Measurements from ENCODE around the gene DNAH8. TPM values are rescaled to one million over a fixed set of nuclear protein-coding genes. Genes with fewer than 3 reads are reported as not detected.

DNAH8 gene
- total and polyA plus RNA-seq, 2 experiments from 2014 or later = 0.03 to 0.15 TPM

DNA sequence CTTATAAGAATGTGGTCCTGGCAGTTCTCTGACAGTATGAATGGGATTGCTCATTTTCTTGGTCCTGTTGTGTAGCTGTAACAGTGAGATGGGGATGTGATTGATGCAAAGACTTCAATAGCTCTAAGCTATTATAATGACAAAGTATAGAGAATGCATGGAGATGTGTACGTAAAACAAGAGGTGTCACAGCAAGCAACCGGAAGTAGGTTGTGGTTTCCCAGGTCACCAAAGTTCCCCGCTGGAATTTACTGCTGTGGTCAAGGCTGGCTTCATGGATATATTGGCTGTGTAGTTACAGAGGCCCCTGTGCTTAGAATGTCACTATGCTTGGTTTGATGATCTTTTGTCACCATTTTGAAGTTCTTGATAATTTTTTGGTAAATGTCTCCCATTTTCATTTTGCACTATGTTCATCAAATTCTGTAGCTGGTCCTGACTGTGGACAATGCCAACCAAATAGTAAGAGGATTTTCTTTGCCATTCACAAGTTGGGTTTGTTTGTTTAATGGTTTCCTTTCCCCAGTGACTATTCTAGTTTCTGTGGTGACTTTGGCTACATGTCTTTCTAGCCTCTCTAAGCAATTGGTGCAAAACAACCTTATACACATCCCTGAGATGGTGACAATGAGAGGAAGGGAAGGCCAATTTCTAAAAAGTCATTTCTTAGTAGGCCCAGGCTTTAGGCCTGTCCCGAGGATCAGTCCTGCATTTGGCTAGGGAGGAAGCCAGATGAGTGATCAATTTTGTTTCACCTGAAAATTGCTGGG is 10.5 kb downstream of the DNAH8 start:
- Histone ChIP-seq H4K20me1 (ENCODE audit: insufficient read depth, poor library complexity, severe bottlenecking) (no peaks in the 10 kb centered on the region), H3K9me2 (replicated peaks; ENCODE audit: insufficient read depth) (no peaks in the 10 kb centered on the region), H3K4me3 (no peak overlapping the region), H3K4me2 (no peak overlapping the region), H3K79me2 (no peaks in the 10 kb centered on the region), H3K27ac (no peak overlapping the region), H3K9me3 (ENCODE audit: low read depth) (no peaks in the 10 kb centered on the region), H3K27me3 (no peaks in the 10 kb centered on the region), H2AFZ (no peak overlapping the region), H3K4me1 (ENCODE audit: insufficient read depth) (no peaks in the 10 kb centered on the region), H3K36me3 (replicated peaks; ENCODE audit: insufficient read depth, low read depth) (no peaks in the 10 kb centered on the region)
- 87% methylated on average over 4 of the region's 4 CpGs for WGBS (ENCODE audit: low lambda C conversion rate, missing lambda C conversion rate)
- DNase-seq (ENCODE audit: low spot score) = no peak
- TF ChIP-seq EZH2phosphoT487 (IDR thresholded peaks at IDR 0.05; ENCODE audit: low read depth, severe bottlenecking, unreplicated experiment) (no peak), EZH2 (IDR thresholded peaks at IDR 0.05; ENCODE audit: borderline replicate concordance) (no peak), CTCF (IDR thresholded peaks at IDR 0.05; ENCODE audit: poor library complexity) (no peak)

GRCh38 chr6:38728203-38728602 is 13.1 kb downstream of the DNAH8 start:
- H3K9me2 ChIP-seq (replicated peaks; ENCODE audit: insufficient read depth) = no peaks in the 10 kb centered on the region
- no peaks in the 10 kb centered on the region for H3K79me2 ChIP-seq
- WGBS (ENCODE audit: low lambda C conversion rate, missing lambda C conversion rate) = 86% methylated on average over 1 of the region's 1 CpG

GRCh38 chr6:38730140-38730862 is 15.2 kb downstream of the DNAH8 start:
- Histone ChIP-seq H3K27ac (no peak overlapping the region), H3K4me1 (ENCODE audit: insufficient read depth) (no peaks in the 10 kb centered on the region), H3K27me3 (no peaks in the 10 kb centered on the region), H3K9me2 (replicated peaks; ENCODE audit: insufficient read depth) (no peaks in the 10 kb centered on the region), H3K79me2 (no peaks in the 10 kb centered on the region), H3K4me3 (no peak overlapping the region), H3K36me3 (replicated peaks; ENCODE audit: insufficient read depth, low read depth) (no peaks in the 10 kb centered on the region), H4K20me1 (ENCODE audit: insufficient read depth, poor library complexity, severe bottlenecking) (no peaks in the 10 kb centered on the region), H3K4me2 (peak overlapping the region; percentile 21), H3K9me3 (ENCODE audit: low read depth) (no peaks in the 10 kb centered on the region), H2AFZ (no peak overlapping the region)
- DNase-seq (ENCODE audit: low spot score) = no peak
- TF ChIP-seq EZH2 (IDR thresholded peaks at IDR 0.05; ENCODE audit: borderline replicate concordance) = no peak
- no peak for TF ChIP-seq EZH2phosphoT487 (IDR thresholded peaks at IDR 0.05; ENCODE audit: low read depth, severe bottlenecking, unreplicated experiment)
- TF ChIP-seq CTCF (IDR thresholded peaks at IDR 0.05; ENCODE audit: poor library complexity) = no peak
- 61% methylated on average over 4 of the region's 4 CpGs for WGBS (ENCODE audit: low lambda C conversion rate, missing lambda C conversion rate)

More at GRCh38 chr6:38728203-38728602, 13.1 kb downstream of the DNAH8 start:
- no peak for TF ChIP-seq CTCF (IDR thresholded peaks at IDR 0.05; ENCODE audit: poor library complexity)
- no peak for TF ChIP-seq EZH2 (IDR thresholded peaks at IDR 0.05; ENCODE audit: borderline replicate concordance)
- TF ChIP-seq EZH2phosphoT487 (IDR thresholded peaks at IDR 0.05; ENCODE audit: low read depth, severe bottlenecking, unreplicated experiment) = no peak
- H3K36me3 ChIP-seq (replicated peaks; ENCODE audit: insufficient read depth, low read depth) = no peaks in the 10 kb centered on the region
- H3K4me1 ChIP-seq (ENCODE audit: insufficient read depth) = no peaks in the 10 kb centered on the region
- no peaks in the 10 kb centered on the region for H3K27me3 ChIP-seq
- H4K20me1 ChIP-seq (ENCODE audit: insufficient read depth, poor library complexity, severe bottlenecking) = no peaks in the 10 kb centered on the region
- no peak overlapping the region for H3K4me3 ChIP-seq
- H2AFZ ChIP-seq = no peak overlapping the region
- DNase-seq (ENCODE audit: low spot score) = no peak
- no peak overlapping the region for H3K27ac ChIP-seq
- H3K9me3 ChIP-seq (ENCODE audit: low read depth) = no peaks in the 10 kb centered on the region
- no peak overlapping the region for H3K4me2 ChIP-seq
